Activated CD8-positive, alpha-beta T cell treated with anti-CD3 and anti-CD28 coated beads for 36 hours (primary cell): ENCODE data around the gene LRRC4C. TPM values are rescaled to one million over a fixed set of nuclear protein-coding genes. Genes with fewer than 3 reads are reported as not detected.

Experiments used
- ATAC-seq: fragments of 200-7000 bp; cut with Tn5 transposase; one replicate; pipeline ENCODE4 v1.10.0; 2021; ENCODE audit warnings: mild to moderate bottlenecking, moderate library complexity
- CTCF ChIA-PET: fragments of 350-600 bp; sonication (Branson Sonifier 250); formaldehyde crosslinking; loops from one replicate; lab custom pipeline; 2021; ENCODE audit warnings: antibody characterized with exemption; lab: Charles Lee
- POLR2A ChIA-PET: fragments of 350-600 bp; sonication (Branson Sonifier 250); formaldehyde crosslinking; loops from one replicate; lab custom pipeline; 2021; ENCODE audit warnings: antibody characterized with exemption; lab: Charles Lee
- DNase-seq: peaks from one replicate; pipeline ENCODE4 v3.0.0-alpha.2; 2020
- H3K27ac Mint-ChIP-seq: one replicate; pipeline ENCODE4 v1.8.0; 2021; ENCODE audit warnings: mild to moderate bottlenecking, mixed read lengths
- H3K27me3 Mint-ChIP-seq: one replicate; pipeline ENCODE4 v1.8.0; 2021; ENCODE audit warnings: mixed read lengths
- H3K36me3 Mint-ChIP-seq: one replicate; pipeline ENCODE4 v1.8.0; 2021; ENCODE audit warnings: low read depth, mixed read lengths
- H3K4me1 Mint-ChIP-seq: one replicate; pipeline ENCODE4 v1.8.0; 2021; ENCODE audit warnings: low read depth, mixed read lengths
- H3K4me3 Mint-ChIP-seq: one replicate; pipeline ENCODE4 v1.8.0; 2021; ENCODE audit warnings: mild to moderate bottlenecking, moderate library complexity, mixed read lengths
- H3K9me3 Mint-ChIP-seq: one replicate; pipeline ENCODE4 v1.8.0; 2021; ENCODE audit warnings: mixed read lengths
- intact Hi-C: fragments of 100-400 bp; cut with micrococcal nuclease; formaldehyde crosslinking; loops from one replicate; pipeline ENCODE4 v1.10.0; 2022
- total RNA-seq, 2 experiments: library from RNA; stranded (reverse); gene quantifications; one replicate each; pipeline ENCODE4 v1.2.3, GENCODE V29; 2021
- TF ChIP-seq, protein P1 (sequence below): fragments of 200-600 bp; IDR thresholded peaks from one replicate; pipeline ENCODE4 v1.8.0; 2022; ENCODE audit warnings: antibody characterized with exemption, mild to moderate bottlenecking

The LRRC4C gene
- total RNA-seq, 2 experiments from 2014 or later, result not detected

DNA sequence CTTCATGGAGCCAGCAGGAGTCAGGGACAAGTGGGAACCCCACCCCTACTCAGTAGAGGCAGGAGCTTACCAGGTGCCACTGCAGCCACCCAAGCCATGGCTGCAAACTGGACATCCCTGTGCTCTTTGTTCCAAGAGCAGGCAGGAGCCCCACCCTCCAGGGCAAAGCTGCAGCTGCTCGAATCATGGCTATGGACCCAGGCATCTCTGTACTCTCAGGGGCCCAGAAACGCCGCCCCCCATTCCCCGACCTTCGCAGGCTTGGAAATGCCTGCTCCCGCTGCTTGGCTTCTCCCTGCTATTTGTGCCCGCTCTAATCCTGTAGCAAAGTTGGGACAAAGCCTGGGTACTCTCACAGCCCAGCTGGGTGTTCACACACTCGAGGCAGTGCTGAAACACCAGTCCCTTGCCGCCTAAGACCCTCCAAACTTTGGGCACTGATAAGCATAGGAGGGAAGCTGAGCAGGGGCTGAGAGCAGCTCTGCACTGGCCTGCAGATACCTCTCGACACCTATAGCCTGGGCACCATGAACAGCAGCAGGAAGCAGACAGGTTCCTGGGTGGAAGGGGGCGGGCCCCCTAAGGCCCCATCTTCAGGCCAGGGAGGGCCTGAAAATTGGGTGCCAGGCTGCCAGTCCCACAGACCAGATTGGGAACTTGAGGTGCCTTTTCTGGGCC is 402.4 kb downstream of the LRRC4C start:
- ChIA-PET CTCF (no interaction called here), POLR2A (no interaction called here)
- H3K27ac Mint-ChIP-seq, result no peak overlapping the region
- ATAC-seq (no peak), DNase-seq (no peak)
- intact Hi-C loops, result no loop called here
- H3K4me1 Mint-ChIP-seq, result no peaks in the 10 kb centered on the region
- peaks cover 8% of the 10 kb centered on the region for H3K9me3 Mint-ChIP-seq
- TF ChIP-seq, protein P1, sequence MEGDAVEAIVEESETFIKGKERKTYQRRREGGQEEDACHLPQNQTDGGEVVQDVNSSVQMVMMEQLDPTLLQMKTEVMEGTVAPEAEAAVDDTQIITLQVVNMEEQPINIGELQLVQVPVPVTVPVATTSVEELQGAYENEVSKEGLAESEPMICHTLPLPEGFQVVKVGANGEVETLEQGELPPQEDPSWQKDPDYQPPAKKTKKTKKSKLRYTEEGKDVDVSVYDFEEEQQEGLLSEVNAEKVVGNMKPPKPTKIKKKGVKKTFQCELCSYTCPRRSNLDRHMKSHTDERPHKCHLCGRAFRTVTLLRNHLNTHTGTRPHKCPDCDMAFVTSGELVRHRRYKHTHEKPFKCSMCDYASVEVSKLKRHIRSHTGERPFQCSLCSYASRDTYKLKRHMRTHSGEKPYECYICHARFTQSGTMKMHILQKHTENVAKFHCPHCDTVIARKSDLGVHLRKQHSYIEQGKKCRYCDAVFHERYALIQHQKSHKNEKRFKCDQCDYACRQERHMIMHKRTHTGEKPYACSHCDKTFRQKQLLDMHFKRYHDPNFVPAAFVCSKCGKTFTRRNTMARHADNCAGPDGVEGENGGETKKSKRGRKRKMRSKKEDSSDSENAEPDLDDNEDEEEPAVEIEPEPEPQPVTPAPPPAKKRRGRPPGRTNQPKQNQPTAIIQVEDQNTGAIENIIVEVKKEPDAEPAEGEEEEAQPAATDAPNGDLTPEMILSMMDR, result no peak
- no peaks in the 10 kb centered on the region for H3K27me3 Mint-ChIP-seq
- H3K36me3 Mint-ChIP-seq, result no peaks in the 10 kb centered on the region
- no peak overlapping the region for H3K4me3 Mint-ChIP-seq

DNA sequence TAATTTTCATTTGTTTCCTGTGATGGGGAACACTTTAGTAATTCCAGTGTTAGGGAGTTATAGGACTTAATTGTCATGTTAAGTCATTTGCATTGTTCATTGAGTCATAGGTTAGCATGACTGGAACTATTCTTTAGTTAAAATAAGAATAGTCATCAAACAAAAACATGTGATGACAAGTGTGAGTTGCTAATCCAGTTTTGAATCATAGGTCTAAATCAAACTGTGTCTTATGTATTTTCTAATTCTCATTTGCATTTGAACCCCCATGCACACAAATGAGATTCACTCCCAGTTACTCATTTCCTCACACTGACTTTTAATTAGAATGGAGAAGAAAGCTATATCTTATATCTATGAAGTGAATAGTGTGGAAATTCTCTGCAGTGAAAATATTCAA is 405.6 kb downstream of the LRRC4C start:
- no peaks in the 10 kb centered on the region for H3K4me1 Mint-ChIP-seq
- H3K4me3 Mint-ChIP-seq, result no peak overlapping the region
- POLR2A ChIA-PET, result no interaction called here
- H3K36me3 Mint-ChIP-seq, result no peaks in the 10 kb centered on the region
- H3K27ac Mint-ChIP-seq, result no peak overlapping the region
- DNase-seq, result no peak
- CTCF ChIA-PET, result no interaction called here
- H3K9me3 Mint-ChIP-seq, result peaks cover 13% of the 10 kb centered on the region
- no peaks in the 10 kb centered on the region for H3K27me3 Mint-ChIP-seq
- TF ChIP-seq, protein P1, result no peak
- intact Hi-C loops, result no loop called here
- ATAC-seq, result no peak

DNA sequence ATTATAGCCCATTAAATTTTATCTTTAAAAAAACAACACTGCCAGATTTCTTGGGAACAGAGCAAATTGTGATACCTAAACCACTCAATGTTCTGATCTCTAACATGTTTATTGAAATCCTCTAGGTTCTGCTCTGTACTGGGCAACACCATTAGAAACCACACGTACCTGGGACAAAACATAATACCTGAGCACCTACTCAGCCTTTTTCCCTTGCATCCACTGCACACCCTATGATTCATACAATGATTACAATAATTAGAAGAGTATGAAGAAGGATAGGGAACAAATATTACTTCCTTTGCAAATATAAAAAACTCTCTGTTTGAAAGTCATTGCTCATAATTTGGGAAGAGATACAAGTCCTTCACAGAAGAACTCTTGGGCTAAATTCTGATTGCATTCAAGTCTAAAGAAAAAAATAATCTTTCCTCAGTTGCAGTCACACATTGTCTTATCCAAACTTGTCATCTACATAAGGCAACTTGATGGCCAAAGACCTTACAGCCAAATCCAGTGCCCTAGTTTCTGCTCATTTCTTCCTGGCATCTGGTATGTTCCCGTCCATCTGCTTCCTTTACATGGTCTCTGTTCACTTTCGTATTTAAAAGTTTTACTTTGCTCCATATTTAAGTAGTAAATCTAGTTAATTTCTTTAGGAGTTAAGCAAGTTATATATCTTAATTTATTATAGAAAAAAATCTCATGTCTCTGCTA is 407.4 kb downstream of the LRRC4C start:
- intact Hi-C loops, result no loop called here
- no peaks in the 10 kb centered on the region for H3K36me3 Mint-ChIP-seq
- H3K4me1 Mint-ChIP-seq, result no peaks in the 10 kb centered on the region
- H3K27ac Mint-ChIP-seq, result no peak overlapping the region
- no peak for ATAC-seq
- H3K4me3 Mint-ChIP-seq, result no peak overlapping the region
- ChIA-PET POLR2A (no interaction called here), CTCF (no interaction called here)
- TF ChIP-seq, protein P1, result no peak
- no peak for DNase-seq
- H3K27me3 Mint-ChIP-seq, result no peaks in the 10 kb centered on the region
- peaks cover 13% of the 10 kb centered on the region for H3K9me3 Mint-ChIP-seq

DNA sequence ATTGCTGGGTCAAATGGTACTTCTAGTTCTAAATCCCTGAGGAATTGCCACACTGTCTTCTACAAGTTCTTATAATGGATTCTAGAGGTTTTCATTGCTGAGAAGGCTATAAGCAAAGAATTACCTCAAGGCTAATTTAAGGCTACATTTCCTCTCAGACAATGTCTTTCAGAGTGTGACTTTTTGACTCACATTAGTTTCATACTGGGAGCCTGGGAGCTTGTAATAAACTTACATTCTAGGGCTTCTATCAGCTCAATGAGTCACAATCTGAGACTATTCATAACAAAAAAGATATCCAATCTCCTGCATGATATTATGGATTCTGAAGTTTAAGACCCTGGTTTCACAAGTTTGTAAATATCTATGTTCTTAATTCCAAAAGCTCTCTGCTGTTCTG is 408.7 kb downstream of the LRRC4C start:
- no peak overlapping the region for H3K4me3 Mint-ChIP-seq
- POLR2A ChIA-PET, result no interaction called here
- H3K27me3 Mint-ChIP-seq, result no peaks in the 10 kb centered on the region
- peaks cover 13% of the 10 kb centered on the region for H3K9me3 Mint-ChIP-seq
- TF ChIP-seq, protein P1, result no peak
- H3K27ac Mint-ChIP-seq, result no peak overlapping the region
- H3K4me1 Mint-ChIP-seq, result no peaks in the 10 kb centered on the region
- H3K36me3 Mint-ChIP-seq, result no peaks in the 10 kb centered on the region
- intact Hi-C loops, result no loop called here
- ATAC-seq (no peak), DNase-seq (no peak)
- CTCF ChIA-PET, result no interaction called here

DNA sequence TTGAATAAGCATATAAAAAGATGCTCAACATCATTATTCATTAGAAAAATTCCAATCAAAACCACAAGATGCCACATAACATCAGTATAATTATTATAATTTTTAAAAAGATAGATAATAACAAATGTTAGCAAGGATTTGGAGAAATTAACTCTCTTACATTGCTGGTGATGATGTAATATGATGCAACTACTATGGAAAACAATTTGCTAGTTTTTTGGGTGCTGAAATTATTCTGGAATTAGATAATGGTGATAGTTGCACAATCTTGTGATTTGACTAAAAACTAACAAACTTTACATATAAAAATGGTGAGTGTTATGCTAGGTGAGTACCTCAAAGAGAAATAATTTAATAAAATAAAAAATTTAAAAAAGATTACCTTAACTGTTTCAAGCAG is 412.2 kb downstream of the LRRC4C start:
- TF ChIP-seq, protein P1, result no peak
- Mint-ChIP-seq H3K4me1 (no peaks in the 10 kb centered on the region), H3K9me3 (peaks cover 13% of the 10 kb centered on the region), H3K4me3 (no peak overlapping the region), H3K36me3 (no peaks in the 10 kb centered on the region), H3K27ac (no peak overlapping the region), H3K27me3 (no peaks in the 10 kb centered on the region)
- ChIA-PET POLR2A (no interaction called here), CTCF (no interaction called here)
- no peak for DNase-seq
- ATAC-seq, result no peak
- intact Hi-C loops, result no loop called here
